Kidney (tissue), 14 donors: ENCODE measurements around the gene SEPTIN8. TPM values are rescaled to one million over a fixed set of nuclear protein-coding genes. Genes with fewer than 3 reads are reported as not detected.

ENCODE experiments used
- DNase-seq, 5 donors: peaks; one replicate each; pipeline ENCODE4 v3.0.0-alpha.2; 2013 to 2020
- FAIRE-seq: peaks from 2 replicates; lab custom pipeline; 2012; peaks lifted over from hg19 to GRCh38; lab: Jason Lieb, UNC
- H3K27ac ChIP-seq, 2 donors: one replicate each; pipeline ENCODE4 v1.7.0; 2013; ENCODE audit warnings: low read depth in 2 of 2, low read length in 2 of 2, inconsistent platforms in 1 of 2
- H3K27me3 ChIP-seq: one replicate; pipeline ENCODE4 v1.7.1; 2013; ENCODE audit warnings: low read length, inconsistent platforms; ENCODE audit not compliant: control insufficient read depth, insufficient read depth
- H3K36me3 ChIP-seq, 3 donors: one replicate each; pipeline versions ENCODE4 v1.7.0 to v1.7.1; 2013; ENCODE audit warnings: low read length in 3 of 3, control low read depth in 1 of 3, inconsistent platforms in 1 of 3; ENCODE audit not compliant: insufficient read depth in 3 of 3, control insufficient read depth in 2 of 3
- H3K4me1 ChIP-seq, 3 donors: one replicate each; pipeline versions ENCODE4 v1.7.0 to v1.7.1; 2013; ENCODE audit warnings: low read length in 3 of 3, inconsistent platforms in 1 of 3, low read depth in 1 of 3; ENCODE audit not compliant: control insufficient read depth in 2 of 3, insufficient read depth in 2 of 3
- H3K4me3 ChIP-seq, 3 donors: one replicate each; pipeline versions ENCODE4 v1.7.0 to v1.8.1; 2013; ENCODE audit warnings: low read length in 3 of 3, control low read depth in 1 of 3, inconsistent platforms in 1 of 3
- H3K9ac ChIP-seq, 3 donors: one replicate each; pipeline versions ENCODE4 v1.7.0 to v1.7.1; 2013; ENCODE audit warnings: low read length in 3 of 3, control low read depth in 1 of 3, inconsistent platforms in 1 of 3
- H3K9me3 ChIP-seq, 3 donors: one replicate each; pipeline versions ENCODE4 v1.7.0 to v1.7.1; 2013; ENCODE audit warnings: low read length in 3 of 3, control low read depth in 1 of 3, inconsistent platforms in 1 of 3; ENCODE audit not compliant: control insufficient read depth in 2 of 3, insufficient read depth in 1 of 3
- CTCF ChIP-seq: IDR thresholded peaks from 3 replicates; pipeline ENCODE4 v1.5.1; 2012; ENCODE audit warnings: mild to moderate bottlenecking, moderate library complexity, borderline replicate concordance; ENCODE audit not compliant: insufficient read depth; ENCODE audit errors: extremely low read depth
- intact Hi-C: fragments of 100-400 bp; cut with DNase I; formaldehyde crosslinking; loops from one replicate; pipeline ENCODE4 v1.11.1; 2022
- polyA plus RNA-seq: library from polyadenylated mRNA; stranded (reverse); fragments of 350-450 nt; fragmentation: Illumina TruSeq; extraction: RNeasy Lipid Tissue Mini Kit (QIAGEN cat#74804); gene quantifications from one replicate; pipeline ENCODE4 v1.2.3, GENCODE V29; 2014; ENCODE audit warnings: low read depth, low replicate concordance; ENCODE audit not compliant: insufficient read depth
- total RNA-seq: library from RNA; stranded (reverse); fragmentation: NEBNext Ultra II Directional; extraction: Animal tissue kit (Norgen Biotek cat#: 25700); gene quantifications from one replicate; pipeline ENCODE4 v1.2.1, GENCODE V29; 2021
- donor health status: control.
- donor health status: control.
- donor health status: control.
- donor health status: control.
- donor health status: control.
- donor health status: DM: yes; HTN: yes; CAD: no.
- donor health status: Normal renal cell carcinoma (clear cell type).

SEPTIN8 gene
- total and polyA plus RNA-seq, 2 donors from 2014 or later = 24.9 to 54.4 TPM

- no peak for FAIRE-seq
- no peak overlapping the region for H3K27ac ChIP-seq
Measured at GRCh38 chr5:132816554-132816953, 39.5 kb upstream of the SEPTIN8 start.

GRCh38 chr5:132816083-132816482 lies 39.0 kb upstream of the SEPTIN8 start:
- intact Hi-C loops = no loop called here
- peaks cover 0 to 2% (median 0%) of the 10 kb centered on the region in 3 donors for H3K4me1 ChIP-seq
- H3K27me3 ChIP-seq = peaks cover 13% of the 10 kb centered on the region
- H3K4me3 ChIP-seq = no peak overlapping the region
- FAIRE-seq (no peak), DNase-seq (no peak)
- no peaks in the 10 kb centered on the region for H3K36me3 ChIP-seq
- H3K9me3 ChIP-seq = no peaks in the 10 kb centered on the region
- H3K27ac ChIP-seq = no peak overlapping the region
- H3K9ac ChIP-seq = no peak overlapping the region
- TF ChIP-seq CTCF = no peak

More at GRCh38 chr5:132816554-132816953, 39.5 kb upstream of the SEPTIN8 start:
- Histone ChIP-seq H3K4me3 (no peak overlapping the region), H3K9ac (no peak overlapping the region), H3K36me3 (no peaks in the 10 kb centered on the region), H3K4me1 (peaks cover 0 to 2% (median 0%) of the 10 kb centered on the region in 3 donors), H3K9me3 (no peaks in the 10 kb centered on the region), H3K27me3 (peaks cover 10% of the 10 kb centered on the region)
- no peak for DNase-seq
- TF ChIP-seq CTCF = no peak
- intact Hi-C loops = no loop called here

- TF ChIP-seq CTCF = no peak
- FAIRE-seq = no peak
- peaks cover 0 to 2% (median 0%) of the 10 kb centered on the region in 3 donors for H3K4me1 ChIP-seq
- H3K27me3 ChIP-seq = peaks cover 13% of the 10 kb centered on the region
- H3K27ac ChIP-seq = no peak overlapping the region
- DNase-seq = no peak
- intact Hi-C loops = no loop called here
- no peak overlapping the region for H3K4me3 ChIP-seq
- no peaks in the 10 kb centered on the region for H3K9me3 ChIP-seq
- no peak overlapping the region for H3K9ac ChIP-seq
- no peaks in the 10 kb centered on the region for H3K36me3 ChIP-seq
Measured at GRCh38 chr5:132815454-132815853, 38.4 kb upstream of the SEPTIN8 start.
